HepG2 (cell line): ENCODE data around the gene BAHCC1. TPM values are rescaled to one million over a fixed set of nuclear protein-coding genes. Genes with fewer than 3 reads are reported as not detected.

Source experiments
- ATF7 ChIP-seq, 2 experiments: fragments of 450-650 bp in 1 of 2; sonication (generic) in 1 of 2; formaldehyde crosslinking in 1 of 2; IDR thresholded peaks; 2 replicates each; pipeline versions ENCODE4 v1.4.0 to v1.6.1; 2016 to 2020; ENCODE audit warnings: antibody characterized with exemption in 1 of 2, mild to moderate bottlenecking in 1 of 2, missing genetic modification reagents in 1 of 2
- CEBPG ChIP-seq: IDR thresholded peaks from 2 replicates; pipeline ENCODE4 v1.6.1; 2016
- ETV6 ChIP-seq: sonication (generic); formaldehyde crosslinking; conservative IDR thresholded peaks from 2 replicates; pipeline ENCODE4 v1.4.0; 2020; ENCODE audit warnings: missing genetic modification reagents
- HMG20A ChIP-seq: IDR thresholded peaks from 2 replicates; pipeline ENCODE4 v1.6.1; 2016; ENCODE audit warnings: borderline replicate concordance
- HOXA7 ChIP-seq: sonication (generic); formaldehyde crosslinking; IDR thresholded peaks from 2 replicates; pipeline ENCODE4 v1.8.1; 2022; ENCODE audit warnings: mild to moderate bottlenecking, missing genetic modification reagents, moderate library complexity
- NR1H2 ChIP-seq: sonication (generic); formaldehyde crosslinking; IDR thresholded peaks from 2 replicates; pipeline ENCODE4 v1.8.1; 2022; ENCODE audit warnings: low read depth, missing genetic modification reagents, borderline replicate concordance
- THAP11 ChIP-seq: IDR thresholded peaks from 2 replicates; pipeline ENCODE4 v1.6.1; 2016; ENCODE audit warnings: missing biosample characterization, missing genetic modification reagents
- ZBTB26 ChIP-seq: IDR thresholded peaks from 2 replicates; pipeline ENCODE4 v1.6.1; 2016; ENCODE audit warnings: missing compliant biosample characterization, missing genetic modification reagents, borderline replicate concordance
- ZNF142 ChIP-seq: sonication (generic); formaldehyde crosslinking; IDR thresholded peaks from 2 replicates; pipeline ENCODE4 v1.4.0; 2020; ENCODE audit warnings: missing genetic modification reagents
- ZNF225 ChIP-seq: sonication (generic); formaldehyde crosslinking; IDR thresholded peaks from 2 replicates; pipeline ENCODE4 v1.4.0; 2020; ENCODE audit warnings: mild to moderate bottlenecking, missing genetic modification reagents
- ZNF281 ChIP-seq: sonication (generic); formaldehyde crosslinking; IDR thresholded peaks from 2 replicates; pipeline ENCODE4 v1.4.0; 2020; ENCODE audit warnings: missing genetic modification reagents, borderline replicate concordance
- ZNF468 ChIP-seq: sonication (generic); formaldehyde crosslinking; IDR thresholded peaks from 2 replicates; pipeline ENCODE4 v1.8.0; 2022; ENCODE audit warnings: mild to moderate bottlenecking, moderate library complexity, missing genetic modification reagents
- ZNF839 ChIP-seq: sonication (generic); formaldehyde crosslinking; IDR thresholded peaks from 2 replicates; pipeline ENCODE4 v1.4.0; 2020; ENCODE audit warnings: missing genetic modification reagents, mild to moderate bottlenecking, borderline replicate concordance
- ZSCAN20 ChIP-seq: sonication (generic); formaldehyde crosslinking; IDR thresholded peaks from 2 replicates; pipeline ENCODE4 v1.4.0; 2020; ENCODE audit warnings: missing genetic modification reagents, mild to moderate bottlenecking, borderline replicate concordance
- polyA plus RNA-seq, 8 experiments: library from polyadenylated mRNA; depleted of rRNA in 3 of 8; stranded (reverse) in 7 of 8; unstranded in 1 of 8; fragments of >200 nt; fragmentation: Illumina TruSeq in 4 of 8; extraction: Trizol in 4 of 8; gene quantifications; 2 replicates each; pipeline versions ENCODE4 v1.2.1 to v1.2.3, GENCODE V29; 2011 to 2016; ENCODE audit warnings: low read depth in 4 of 8, missing spikeins in 1 of 8, mixed read lengths in 1 of 8; ENCODE audit not compliant: insufficient read depth in 1 of 8
- total RNA-seq, 5 experiments: library from RNA; depleted of rRNA; stranded (reverse); fragments of >200 nt; fragmentation: Illumina TruSeq; extraction: Trizol; gene quantifications; 2 replicates each; pipeline ENCODE4 v1.2.3, GENCODE V29; 2016; ENCODE audit warnings: low read depth in 1 of 5

Gene BAHCC1
- total and polyA plus RNA-seq, 2 of the 13 experiments (the other 11 are each of a cell fraction or from before 2014, with no cell fraction given), result 1.4 to 1.7 TPM

GRCh38 chr17:81488276-81488860, 93.1 kb downstream of the BAHCC1 start (continued):
- TF ChIP-seq ZNF142, result no peak
- no peak for TF ChIP-seq HMG20A (CRISPR knock-in tag)
- no peak for TF ChIP-seq ZNF839 (CRISPR knock-in tag)
- TF ChIP-seq ZNF468, result no peak
- TF ChIP-seq HOXA7 (CRISPR knock-in tag), result no peak
- no peak for TF ChIP-seq THAP11 (CRISPR knock-in tag)
- TF ChIP-seq NR1H2 (CRISPR knock-in tag), result no peak
- TF ChIP-seq ZNF281 (CRISPR knock-in tag), result no peak
- TF ChIP-seq ZBTB26 (CRISPR knock-in tag), result no peak
- no peak for TF ChIP-seq ETV6 (CRISPR knock-in tag)
- TF ChIP-seq ZNF225 (CRISPR knock-in tag), result 0 out of 2 replicates have a peak, but pooled peaks have one; percentile 12
- no peak for TF ChIP-seq CEBPG (CRISPR knock-in tag)
- TF ChIP-seq ATF7 (IDR thresholded peaks at IDR 0.05), result no peak
- TF ChIP-seq ATF7 (CRISPR knock-in tag; IDR thresholded peaks at IDR 0.05), result no peak
- TF ChIP-seq ZSCAN20 (CRISPR knock-in tag), result no peak; the same call in 1 of the 2 replicates
